GM12801 (cell line): ENCODE results near the gene DOK5.

Source experiments
- TF ChIP-seq, protein P1 (sequence below): IDR thresholded peaks from one replicate; pipeline ENCODE4 v1.5.1; 2011; ENCODE audit warnings: control low read depth; ENCODE audit not compliant: insufficient read length; ENCODE audit errors: extremely low read depth

The DOK5 gene

DNA sequence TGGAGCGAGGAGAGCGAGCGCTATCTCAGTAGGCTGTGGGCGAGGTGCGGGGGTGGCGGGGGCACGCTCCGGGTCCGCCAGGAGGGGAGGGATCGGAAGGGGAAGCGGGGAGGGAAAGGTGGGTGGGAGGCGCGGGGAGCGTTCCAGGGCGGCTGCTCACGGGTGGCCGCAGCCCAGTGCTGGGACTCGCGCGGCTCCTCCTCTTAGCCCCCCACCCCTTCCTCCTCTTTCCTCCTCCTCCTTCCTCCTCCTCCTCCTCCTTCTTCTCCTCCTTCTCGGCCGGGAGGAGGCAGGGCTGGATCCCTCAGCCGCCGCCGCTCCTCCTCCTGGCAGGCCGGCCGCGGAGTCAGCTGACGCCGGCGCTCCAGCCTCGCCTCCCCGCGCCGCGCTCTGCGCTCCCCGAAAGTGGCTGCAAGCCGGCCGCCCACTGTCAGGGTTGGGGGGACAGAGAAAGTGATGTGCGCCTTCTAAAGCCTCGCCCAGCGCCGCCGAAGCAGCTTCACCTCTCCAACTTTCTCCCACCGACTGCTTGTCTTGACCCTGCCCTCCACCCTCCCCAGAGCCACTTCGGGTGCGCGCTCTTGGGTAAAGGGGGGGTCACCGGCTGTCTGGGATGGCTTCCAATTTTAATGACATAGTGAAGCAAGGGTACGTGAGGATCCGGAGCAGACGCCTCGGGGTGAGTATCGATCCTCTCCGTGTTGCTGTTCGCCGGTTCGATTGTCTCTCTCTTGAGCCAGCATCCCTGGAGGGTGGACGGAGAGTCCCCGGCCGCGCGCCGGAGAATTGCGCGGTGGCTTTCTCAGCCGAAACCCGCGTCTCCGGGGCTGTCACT, at the start of gene DOK5:
TSS of gene DOK5 (plus strand) at position 260 of the 835 bp plus-strand sequence. CDS start at position 614, 354 bp downstream.
- TF ChIP-seq, protein P1, sequence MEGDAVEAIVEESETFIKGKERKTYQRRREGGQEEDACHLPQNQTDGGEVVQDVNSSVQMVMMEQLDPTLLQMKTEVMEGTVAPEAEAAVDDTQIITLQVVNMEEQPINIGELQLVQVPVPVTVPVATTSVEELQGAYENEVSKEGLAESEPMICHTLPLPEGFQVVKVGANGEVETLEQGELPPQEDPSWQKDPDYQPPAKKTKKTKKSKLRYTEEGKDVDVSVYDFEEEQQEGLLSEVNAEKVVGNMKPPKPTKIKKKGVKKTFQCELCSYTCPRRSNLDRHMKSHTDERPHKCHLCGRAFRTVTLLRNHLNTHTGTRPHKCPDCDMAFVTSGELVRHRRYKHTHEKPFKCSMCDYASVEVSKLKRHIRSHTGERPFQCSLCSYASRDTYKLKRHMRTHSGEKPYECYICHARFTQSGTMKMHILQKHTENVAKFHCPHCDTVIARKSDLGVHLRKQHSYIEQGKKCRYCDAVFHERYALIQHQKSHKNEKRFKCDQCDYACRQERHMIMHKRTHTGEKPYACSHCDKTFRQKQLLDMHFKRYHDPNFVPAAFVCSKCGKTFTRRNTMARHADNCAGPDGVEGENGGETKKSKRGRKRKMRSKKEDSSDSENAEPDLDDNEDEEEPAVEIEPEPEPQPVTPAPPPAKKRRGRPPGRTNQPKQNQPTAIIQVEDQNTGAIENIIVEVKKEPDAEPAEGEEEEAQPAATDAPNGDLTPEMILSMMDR = no peak

DNA sequence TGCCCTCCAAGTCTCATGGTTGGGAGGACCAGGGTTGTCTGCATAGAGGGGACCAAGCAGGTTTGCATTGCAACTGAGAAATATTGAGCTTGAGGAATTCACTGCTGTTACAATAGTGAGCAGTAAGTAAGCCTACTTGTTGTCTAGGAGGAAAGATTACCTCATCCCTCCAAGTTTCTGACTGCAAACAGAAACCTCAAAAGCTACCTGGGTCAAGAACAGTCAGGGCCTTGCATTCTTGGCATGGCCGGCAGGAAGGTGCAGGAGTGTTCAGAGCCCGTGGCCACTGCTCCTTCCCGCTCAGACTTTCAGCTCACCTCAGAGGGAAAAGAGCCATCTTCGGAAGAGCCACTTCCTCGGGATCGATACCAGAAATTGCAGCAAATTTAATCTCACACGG, 46.0 kb upstream of the DOK5 start:
- TF ChIP-seq, protein P1 = no peak

DNA sequence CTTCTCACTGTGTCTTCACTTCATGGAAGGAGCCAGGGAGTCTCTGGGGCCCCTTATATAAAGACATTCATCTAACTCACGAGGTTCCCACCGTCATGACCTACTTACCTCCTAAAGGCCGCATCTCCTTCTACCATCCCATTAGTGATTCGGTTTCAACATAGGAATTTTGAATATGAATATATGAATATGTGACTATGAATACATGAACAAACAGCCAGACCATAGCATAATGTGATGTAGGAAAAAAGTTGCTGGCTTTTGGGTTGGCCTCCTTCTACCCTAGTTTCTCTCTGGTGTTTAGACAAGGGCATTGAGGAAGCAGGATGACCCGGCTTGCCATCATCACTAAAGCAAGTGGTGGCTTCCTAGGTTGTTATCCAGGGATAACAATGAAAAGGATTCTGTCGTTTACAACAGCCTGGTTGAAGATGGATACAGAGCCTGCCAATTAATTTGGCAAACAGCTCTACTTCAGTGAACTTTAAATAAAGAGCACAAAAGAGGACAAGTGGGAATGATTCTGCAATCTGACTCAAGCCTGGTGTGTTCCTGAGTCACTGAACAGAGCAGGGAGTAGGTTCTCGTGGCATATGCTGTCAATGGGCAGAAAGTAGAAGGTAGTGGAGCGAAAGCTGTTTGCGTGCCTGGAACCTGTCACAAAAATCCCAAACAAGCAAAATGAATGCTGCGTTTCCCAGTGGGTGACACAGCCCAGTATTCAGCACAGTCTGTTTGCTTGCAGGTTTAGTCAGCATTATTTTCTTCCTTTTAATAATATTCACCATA, 44.0 kb upstream of the DOK5 start:
- TF ChIP-seq, protein P1 = no peak

DNA sequence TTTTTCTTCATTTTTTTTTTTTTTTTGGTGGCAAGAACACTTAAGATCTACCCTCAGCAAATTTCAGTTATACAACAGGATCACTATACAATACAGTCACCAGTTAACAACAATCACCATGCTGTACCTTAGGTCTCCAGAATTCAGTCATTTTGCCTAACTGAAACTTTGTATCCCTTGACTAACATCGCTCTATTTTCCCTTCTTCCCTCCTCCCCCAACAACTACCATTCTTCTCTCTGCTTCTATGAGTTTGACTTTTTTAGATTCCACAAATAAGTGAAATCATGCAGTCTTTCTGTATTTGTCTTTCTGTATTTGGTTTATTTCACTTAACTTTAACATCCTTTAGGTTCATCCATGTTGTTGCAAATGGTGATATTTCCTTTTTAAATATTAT, 42.4 kb upstream of the DOK5 start:
- TF ChIP-seq, protein P1 = no peak

DNA sequence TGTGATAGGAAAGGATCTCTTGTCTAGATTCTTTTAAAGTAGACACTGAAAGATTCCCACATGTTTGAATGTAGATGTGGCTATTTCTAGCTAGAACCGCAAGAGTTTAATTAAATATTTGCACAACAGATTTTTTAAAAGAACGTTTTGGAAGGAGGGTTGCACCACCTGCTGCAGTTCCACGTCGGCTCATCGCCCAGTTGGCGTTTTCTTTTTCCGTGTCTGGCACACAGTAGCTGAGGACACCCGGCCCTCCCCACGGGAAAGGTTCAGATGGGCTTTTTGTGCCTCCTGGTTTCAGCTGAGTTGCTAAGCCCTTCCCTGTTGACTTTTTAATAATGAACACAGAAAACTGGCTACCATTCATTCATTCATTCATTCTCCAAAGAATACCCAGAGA, 41.8 kb upstream of the DOK5 start:
- TF ChIP-seq, protein P1 = no peak

DNA sequence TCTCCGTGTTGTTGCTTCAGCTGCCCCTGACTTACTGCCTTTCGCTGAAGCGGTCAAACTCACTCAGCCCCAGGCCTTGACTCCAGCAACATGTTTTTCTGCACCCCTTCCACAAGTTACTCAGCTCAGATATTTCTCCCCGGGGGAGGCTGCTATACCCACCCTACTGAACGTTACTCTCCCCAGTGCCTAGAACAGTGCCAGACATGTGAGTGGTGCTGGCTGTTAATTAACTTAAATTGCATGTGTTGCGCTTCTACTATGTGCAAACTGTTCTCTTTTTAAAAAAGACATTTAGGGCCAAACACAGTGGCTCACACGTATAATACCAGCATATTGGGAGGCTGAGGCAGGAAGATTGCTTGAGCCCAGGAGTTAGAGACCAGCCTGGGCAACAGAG, 41.2 kb upstream of the DOK5 start:
- TF ChIP-seq, protein P1 = no peak

DNA sequence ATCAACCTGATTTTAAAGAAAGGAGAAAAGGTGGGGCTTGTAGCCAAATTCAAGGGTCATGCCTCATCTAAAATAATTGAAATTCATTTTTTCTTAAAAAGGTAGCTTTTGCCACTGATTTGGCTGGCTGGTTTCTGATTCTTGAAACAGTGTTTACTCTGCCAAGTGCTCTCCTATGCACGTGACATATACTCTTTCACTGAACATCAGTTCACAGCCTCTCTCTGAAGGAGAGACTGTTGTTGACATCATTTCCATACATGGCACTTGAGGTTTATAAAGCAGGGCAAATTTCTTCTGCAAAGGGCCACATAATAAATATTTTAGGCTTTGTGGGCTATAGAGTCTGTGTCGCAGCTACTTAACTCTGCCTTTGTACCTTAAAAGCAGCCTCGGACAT, 40.4 kb upstream of the DOK5 start:
- TF ChIP-seq, protein P1 = no peak
